ELF-1 (cell line): Measurements from ENCODE around the gene LARP6.
"Not testable (repeated sequence)": the region's sequence is repeated elsewhere in the genome, so short reads cannot be mapped to it uniquely, and the experiment has no call there.

Experiments
- DNase-seq: peaks from one replicate; pipeline ENCODE4 v3.0.0-alpha.2; 2016; ENCODE audit warnings: low read depth, low spot score

Gene LARP6

GRCh38 chr15:70859322-70859908, 5.5 kb upstream of the LARP6 start:
- DNase-seq, result no peak

DNA sequence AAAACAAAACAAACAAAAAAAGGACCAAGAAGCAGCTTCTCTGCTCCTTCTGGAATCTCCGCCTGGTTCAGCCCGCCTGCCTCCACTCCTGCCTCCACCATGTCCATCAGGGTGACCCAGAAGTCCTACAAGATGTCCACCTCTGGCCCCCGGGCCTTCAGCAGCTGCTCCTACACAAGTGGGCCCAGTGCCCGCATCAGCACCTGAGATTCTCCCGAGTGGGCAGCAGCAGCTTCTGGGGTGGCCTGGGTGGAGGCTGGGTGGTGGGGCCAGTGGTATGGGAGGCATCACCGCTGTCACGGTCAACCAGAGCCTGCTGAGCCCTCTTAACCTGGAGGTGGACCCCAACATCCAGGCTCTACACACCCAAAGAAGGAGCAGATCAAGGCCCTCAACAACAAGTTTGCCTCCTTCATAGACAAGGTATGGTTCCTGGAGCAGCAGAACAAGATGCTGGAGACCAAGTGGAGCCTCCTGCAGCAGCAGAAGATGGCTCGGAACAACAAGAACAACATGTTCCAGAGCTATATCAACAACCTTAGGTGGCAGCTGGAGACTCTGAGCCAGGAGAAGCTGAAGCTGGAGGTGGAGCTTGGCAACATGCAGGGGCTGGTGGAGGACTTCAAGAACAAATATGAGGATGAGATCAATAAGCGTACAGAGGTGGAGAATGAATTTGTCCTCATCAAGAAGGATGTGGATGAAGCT, 4.8 kb upstream of the LARP6 start:
- not testable (repeated sequence) for DNase-seq

DNA sequence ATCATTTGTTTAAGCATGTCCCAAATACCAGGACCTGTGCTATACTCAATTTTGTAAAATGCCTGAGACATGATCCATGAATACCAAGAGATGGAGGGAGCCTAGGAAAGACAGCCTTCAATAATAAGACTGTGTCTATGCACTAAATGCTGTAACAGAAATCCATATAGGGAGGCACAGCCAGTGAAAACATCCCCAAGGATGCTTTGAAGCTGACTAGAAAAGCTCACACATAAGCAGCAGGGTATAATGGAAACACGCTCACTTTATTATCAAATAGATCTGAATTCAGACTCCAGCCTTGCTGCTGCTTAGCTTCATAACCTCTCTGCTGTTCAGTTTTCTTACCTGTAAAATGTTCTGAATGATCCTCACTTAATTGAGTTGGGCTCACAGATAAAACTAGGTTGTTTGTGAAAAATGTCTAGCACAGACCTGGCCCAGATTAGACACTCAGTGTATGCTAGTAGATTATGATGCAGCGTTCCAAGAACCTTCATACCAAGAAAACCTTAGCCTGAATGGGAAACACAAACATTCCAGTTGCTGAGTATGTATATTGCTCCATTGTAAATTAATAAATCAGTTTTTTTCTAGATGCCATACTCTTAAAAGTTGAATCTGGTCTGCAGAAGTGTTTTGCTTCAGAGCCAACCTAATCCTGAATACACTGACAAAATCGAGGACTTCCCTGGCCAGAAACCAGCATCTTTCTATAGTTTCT, 3.8 kb upstream of the LARP6 start:
- DNase-seq, result no peak

GRCh38 chr15:70856884-70857561, 3.1 kb upstream of the LARP6 start:
- DNase-seq, result no peak

- DNase-seq, result no peak
Measured at GRCh38 chr15:70856177-70856883, 2.4 kb upstream of the LARP6 start.

DNA sequence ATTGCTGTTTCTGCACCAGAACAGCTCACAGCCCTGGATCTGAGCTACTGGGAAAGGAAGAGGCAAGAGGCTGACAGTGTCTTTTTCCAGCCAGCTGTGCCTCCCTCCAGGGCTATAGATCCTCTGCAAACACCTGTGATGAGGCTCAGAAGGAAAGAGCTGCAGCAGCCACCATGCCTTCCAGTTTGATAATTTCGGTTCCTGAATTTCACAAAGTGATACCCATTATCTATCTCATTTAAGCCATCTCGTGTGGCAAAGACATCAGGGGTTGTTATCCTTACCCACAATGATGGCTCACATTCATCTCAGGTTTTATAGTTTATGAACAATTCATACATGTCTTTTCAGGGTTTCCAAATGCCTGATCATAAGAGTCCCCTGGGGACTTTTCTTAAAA, 1.8 kb upstream of the LARP6 start:
- DNase-seq, result no peak

DNA sequence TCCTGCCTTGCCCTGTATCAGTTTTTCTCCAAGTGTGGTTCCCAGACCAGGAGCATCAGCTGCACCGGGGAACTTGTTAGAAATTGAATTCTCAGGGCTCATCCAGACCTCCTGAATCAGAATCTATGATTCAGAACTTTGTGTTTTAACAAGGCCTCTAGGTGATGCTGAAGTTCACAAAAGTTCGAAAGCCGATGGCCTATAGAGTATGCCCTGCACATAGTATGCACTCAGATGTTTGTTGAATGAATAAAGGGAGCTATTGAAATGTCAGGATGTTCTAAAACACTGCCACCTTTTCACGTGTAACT, 664 bp upstream of the LARP6 start:
- no peak for DNase-seq

- peak; percentile 79 for DNase-seq
Measured at GRCh38 chr15:70853318-70853972, 512 bp downstream of the LARP6 start.

DNA sequence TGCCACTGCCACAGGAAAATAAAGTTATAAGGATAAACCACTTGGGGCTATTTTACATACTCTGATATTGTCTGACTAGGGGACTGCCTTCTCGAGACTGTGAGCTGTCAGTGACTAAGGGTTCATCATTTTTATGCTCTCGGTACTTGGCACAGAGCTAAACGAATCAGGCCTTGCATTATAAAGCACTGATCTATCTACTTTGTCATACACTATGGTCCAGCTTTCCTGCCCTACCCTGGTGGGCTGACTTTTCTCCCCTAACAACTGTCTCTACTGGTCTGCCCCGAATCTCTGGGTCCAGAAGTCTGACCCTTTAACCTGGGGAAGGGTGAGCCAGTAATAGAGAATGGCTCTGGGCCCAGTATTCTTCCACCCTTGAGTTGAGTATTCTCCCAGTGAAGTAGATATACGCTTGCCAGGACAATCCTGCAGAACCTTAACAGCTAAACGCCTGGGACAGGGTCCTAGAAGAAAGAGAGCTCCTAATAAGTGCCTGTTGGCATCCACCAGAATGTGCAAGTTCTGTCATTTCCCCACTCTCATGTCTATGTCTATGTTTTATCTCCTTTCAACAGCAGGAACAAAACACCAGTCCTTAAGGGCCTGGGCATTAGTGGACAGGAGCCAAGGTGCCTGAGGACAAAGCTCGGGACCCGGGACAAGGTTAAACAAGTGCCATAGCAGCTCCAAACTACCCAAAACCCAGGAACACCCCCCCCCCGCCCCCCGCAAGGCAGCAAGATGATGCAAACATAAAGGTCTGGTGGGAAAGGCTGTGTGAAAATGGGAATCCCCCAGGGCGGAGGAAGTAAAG, 1.2 kb downstream of the LARP6 start:
- DNase-seq, result no peak

DNA sequence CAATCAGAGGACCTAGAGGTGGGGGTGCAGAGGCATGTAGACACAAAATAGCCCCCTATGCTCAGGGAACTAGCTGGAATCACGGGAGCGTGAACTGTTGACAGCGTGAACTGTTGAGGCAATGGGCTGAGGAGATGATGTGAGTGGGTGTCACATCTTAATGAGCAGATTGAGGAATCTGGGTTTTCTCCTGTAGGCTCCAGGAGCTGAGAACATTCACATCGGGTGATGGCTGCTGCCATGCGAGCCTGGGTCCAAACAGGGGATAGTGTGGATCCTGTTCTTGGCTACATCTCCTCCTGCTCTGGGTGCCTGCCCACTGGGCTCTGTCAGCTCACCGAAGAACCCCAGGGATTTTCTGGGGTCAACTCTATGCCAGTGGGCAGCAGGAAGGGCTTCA, 2.1 kb downstream of the LARP6 start:
- DNase-seq, result no peak

DNA sequence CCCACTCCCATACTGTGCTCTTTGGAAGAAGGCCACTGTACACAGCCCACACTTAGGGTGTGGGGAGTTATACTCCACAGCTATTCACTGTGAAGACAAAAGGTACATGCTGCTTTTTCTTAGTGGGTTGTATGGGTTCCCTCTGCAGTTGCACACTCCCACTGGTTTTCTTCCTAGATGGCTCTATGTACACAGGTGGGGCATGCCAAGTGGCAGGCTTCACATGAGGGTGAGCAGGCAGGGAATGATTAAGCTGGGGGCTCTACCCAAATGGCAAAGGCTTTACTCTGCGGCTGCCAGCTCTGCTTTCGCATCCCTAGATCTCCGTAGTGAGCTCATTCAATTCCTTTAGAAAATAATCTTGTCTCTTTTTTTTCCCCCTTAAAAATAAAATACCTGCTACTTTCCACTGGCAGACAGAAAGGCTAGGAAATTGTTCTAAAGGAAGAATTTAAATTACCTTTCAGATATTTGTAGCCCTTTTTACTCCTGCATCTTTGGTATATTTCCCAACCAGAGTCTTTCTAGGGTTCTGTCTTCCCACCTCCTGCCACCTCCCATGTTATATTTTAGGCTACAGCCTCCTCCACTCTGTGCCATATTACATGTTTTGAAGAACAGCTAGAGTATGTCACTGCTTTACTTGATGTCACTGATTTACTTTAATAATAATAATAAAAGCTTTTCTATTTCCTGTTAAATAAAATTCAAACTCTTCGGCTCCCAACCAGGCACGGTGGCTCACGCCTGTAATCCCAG, 8.2 kb downstream of the LARP6 start:
- DNase-seq, result no peak

DNA sequence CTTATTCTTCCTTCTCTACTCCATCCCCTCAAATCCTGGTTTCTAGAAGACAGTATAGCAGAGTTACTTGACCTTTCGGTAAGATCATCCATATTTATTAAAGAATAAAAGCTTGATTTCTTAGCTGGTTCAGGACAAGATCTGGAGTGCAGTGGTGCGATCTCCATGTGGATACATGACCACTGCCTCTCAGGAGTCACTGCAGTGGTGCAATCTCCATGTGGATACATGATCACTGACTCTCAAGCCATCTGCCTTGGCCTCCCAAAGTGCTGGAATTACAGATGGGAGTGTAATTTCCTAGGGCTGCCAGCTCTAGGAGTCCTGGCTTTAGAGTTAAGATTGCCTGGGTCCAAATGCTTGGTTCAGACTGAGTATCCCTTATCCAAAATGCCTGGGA, 16.5 kb downstream of the LARP6 start:
- no peak for DNase-seq

DNA sequence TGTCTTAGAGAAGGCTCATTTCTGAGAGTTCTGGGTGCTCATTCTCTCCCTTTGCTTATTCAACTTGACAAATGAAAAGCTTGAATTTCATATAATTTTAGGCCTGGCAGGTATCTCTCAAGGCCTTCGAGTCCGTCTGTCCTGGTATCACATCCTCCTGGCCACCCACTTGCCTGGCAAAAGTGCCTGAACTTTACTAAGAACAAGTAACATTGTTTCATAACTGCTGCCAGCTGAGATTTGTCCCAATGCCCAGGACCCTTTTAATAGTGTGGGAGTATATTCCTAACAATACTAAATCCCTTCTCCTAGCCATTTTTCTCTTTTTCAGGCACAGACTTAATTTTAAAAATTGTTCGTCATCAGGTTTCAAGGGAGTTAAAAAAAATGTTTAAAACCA, 18.1 kb downstream of the LARP6 start:
- DNase-seq, result no peak

GRCh38 chr15:70835415-70835814, 18.5 kb downstream of the LARP6 start:
- DNase-seq, result no peak

GRCh38 chr15:70834999-70835398, 19.0 kb downstream of the LARP6 start:
- DNase-seq, result no peak

GRCh38 chr15:70833861-70834765, 19.8 kb downstream of the LARP6 start:
- DNase-seq, result peak; percentile 37

- DNase-seq, result no peak
Measured at GRCh38 chr15:70833422-70833821, 20.5 kb downstream of the LARP6 start.

DNA sequence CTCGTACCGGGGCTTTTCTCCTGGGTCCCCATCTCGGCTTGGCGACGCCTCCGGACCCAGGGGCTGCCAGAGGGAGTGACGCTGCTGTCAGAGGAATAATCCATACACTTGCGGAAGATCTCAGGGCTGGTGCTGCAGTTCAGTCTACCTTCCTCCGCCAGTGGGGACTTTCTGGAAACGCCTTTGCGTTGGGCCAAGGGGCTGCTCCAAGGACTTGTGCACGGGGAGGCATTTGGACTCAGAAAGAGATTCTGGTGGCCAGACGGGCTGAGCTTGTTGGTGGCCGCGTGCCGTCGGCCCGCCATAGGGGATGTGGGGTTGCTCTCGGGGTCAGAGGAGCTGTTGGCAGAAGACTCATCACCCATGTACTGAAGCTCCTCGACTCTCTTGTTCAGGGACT, 21.8 kb downstream of the LARP6 start:
- DNase-seq, result no peak
